ENCODE data around the gene CHAMP1.

Gene CHAMP1

GRCh38 chr13:114303700-114304327 is 10.5 kb upstream of the CHAMP1 start:
- DNase-seq (ENCODE audit: low spot score): no peak
- TF ChIP-seq CTCF (IDR thresholded peaks at IDR 0.05; ENCODE audit: extremely low read depth, missing control alignments): no peak

- TF ChIP-seq CTCF (IDR thresholded peaks at IDR 0.05; ENCODE audit: extremely low read depth, missing control alignments): no peak
- no peak for DNase-seq (ENCODE audit: low spot score)
These were observed 9.8 kb upstream of the CHAMP1 start for GRCh38 chr13:114304346-114305034.

GRCh38 chr13:114309086-114309485 is 5.2 kb upstream of the CHAMP1 start:
- TF ChIP-seq CTCF (IDR thresholded peaks at IDR 0.05; ENCODE audit: extremely low read depth, missing control alignments): no peak
- no peak for DNase-seq (ENCODE audit: low spot score)

- DNase-seq (ENCODE audit: low spot score): no peak
- no peak for TF ChIP-seq CTCF (IDR thresholded peaks at IDR 0.05; ENCODE audit: extremely low read depth, missing control alignments)
These were observed 4.4 kb upstream of the CHAMP1 start for GRCh38 chr13:114309806-114310410.

- no peak for DNase-seq (ENCODE audit: low spot score)
These were observed 3.3 kb upstream of the CHAMP1 start for GRCh38 chr13:114310956-114311355.

GRCh38 chr13:114311387-114311786 is 2.9 kb upstream of the CHAMP1 start:
- no peak for TF ChIP-seq CTCF (IDR thresholded peaks at IDR 0.05; ENCODE audit: extremely low read depth, missing control alignments)
- DNase-seq (ENCODE audit: low spot score): no peak

More at GRCh38 chr13:114310956-114311355, 3.3 kb upstream of the CHAMP1 start:
- TF ChIP-seq CTCF (IDR thresholded peaks at IDR 0.05; ENCODE audit: extremely low read depth, missing control alignments): no peak

GRCh38 chr13:114311908-114312307 is 2.4 kb upstream of the CHAMP1 start:
- DNase-seq (ENCODE audit: low spot score): no peak
- TF ChIP-seq CTCF (IDR thresholded peaks at IDR 0.05; ENCODE audit: extremely low read depth, missing control alignments): no peak

Data from GM20000 (cell line).